HL-60/S4 treated with retinoic acid at 250 ng/mL for 4 days and 3 days (cell line): ENCODE results near the gene MAD2L1BP.

Source experiments
- in situ Hi-C: fragments of 300-500 bp; cut with MboI; formaldehyde crosslinking; loops from 2 replicates; pipeline ENCODE4 v1.7.0; 2022; ENCODE audit warnings: low sequenced_read_pairs

The MAD2L1BP gene

GRCh38 chr6:43680308-43681200 is 44.9 kb downstream of the MAD2L1BP start:
- in situ Hi-C loops: no loop called here

GRCh38 chr6:43681303-43681702 is 45.7 kb downstream of the MAD2L1BP start:
- in situ Hi-C loops: no loop called here

GRCh38 chr6:43682724-43683429 is 47.2 kb downstream of the MAD2L1BP start:
- in situ Hi-C loops: no loop called here

- in situ Hi-C loops: no loop called here
Measured at GRCh38 chr6:43683708-43684455, 48.2 kb downstream of the MAD2L1BP start.

GRCh38 chr6:43687079-43687436 is 51.4 kb downstream of the MAD2L1BP start:
- in situ Hi-C loops: no loop called here

- in situ Hi-C loops: no loop called here
Measured at GRCh38 chr6:43687437-43688347, 52.1 kb downstream of the MAD2L1BP start, which contains the start of gene MRPS18A. MRPS18A (minus strand) TSS chr6:43687791; CDS start chr6:43687779, 12 bp downstream.

- in situ Hi-C loops: no loop called here
Measured at GRCh38 chr6:43689421-43689820, 53.8 kb downstream of the MAD2L1BP start.
